Heart left ventricle (tissue), 16 donors: ENCODE results near the gene TMEM165. TPM values are rescaled to one million over a fixed set of nuclear protein-coding genes. Genes with fewer than 3 reads are reported as not detected.

Experiments used
- ATAC-seq, 4 donors: fragments of 200-7000 bp; cut with Tn5 transposase; one replicate each; pipeline ENCODE4 v1.9.1; 2020 to 2022; ENCODE audit warnings: moderate library complexity in 4 of 4, mild to moderate bottlenecking in 3 of 4, moderate number of reproducible peaks in 1 of 4
- DNase-seq, 5 donors: peaks; one replicate each; pipeline ENCODE4 v3.0.0-alpha.2; 2020
- H3K27ac ChIP-seq, 12 donors: fragments of 200-600 bp; sonication (generic) in 4 of 12; one replicate each; pipeline versions ENCODE4 v1.5.0 to v1.8.0; 2016 to 2022; ENCODE audit warnings: mild to moderate bottlenecking in 2 of 12
- H3K27me3 ChIP-seq, 9 donors: fragments of 200-600 bp; sonication (generic) in 2 of 9; one replicate each; pipeline versions ENCODE4 v1.5.1 to v1.8.0; 2016 to 2022; ENCODE audit warnings: mild to moderate bottlenecking in 3 of 9
- H3K36me3 ChIP-seq, 9 donors: fragments of 200-600 bp; sonication (generic) in 2 of 9; one replicate each; pipeline versions ENCODE4 v1.5.0 to v1.8.0; 2018 to 2022; ENCODE audit warnings: mild to moderate bottlenecking in 2 of 9
- H3K4me1 ChIP-seq, 12 donors: fragments of 200-600 bp; sonication (generic) in 4 of 12; one replicate each; pipeline versions ENCODE4 v1.5.0 to v1.8.0; 2016 to 2022; ENCODE audit warnings: mild to moderate bottlenecking in 3 of 12
- H3K4me3 ChIP-seq, 12 donors: fragments of 200-600 bp; sonication (generic) in 4 of 12; one replicate each; pipeline versions ENCODE4 v1.5.0 to v1.8.0; 2017 to 2022; ENCODE audit warnings: mild to moderate bottlenecking in 9 of 12, moderate library complexity in 4 of 12
- H3K9me3 ChIP-seq, 12 donors: fragments of 200-600 bp; sonication (generic) in 4 of 12; one replicate each; pipeline versions ENCODE4 v1.5.0 to v1.8.0; 2016 to 2022; ENCODE audit warnings: mild to moderate bottlenecking in 1 of 12
- POLR2A ChIP-seq, 2 donors: fragments of 450-650 bp; IDR thresholded peaks; one replicate each; pipeline ENCODE4 v1.6.1; 2017; ENCODE audit warnings: antibody characterized with exemption in 2 of 2, mild to moderate bottlenecking in 2 of 2, moderate library complexity in 2 of 2
- WGBS, 4 donors: extraction: QIAGEN DNeasy Blood & Tissue Kit in 2 of 4; methylation state at CpG; one replicate each; pipeline versions ENCODE4 v1.1.5 to v1.1.7; 2013 to 2018; 5-methylcytosine and 5-hydroxymethylcytosine counted together
- intact Hi-C, 10 donors: fragments of 100-400 bp; cut with DNase I; formaldehyde crosslinking; loops; one replicate each; pipeline versions ENCODE4 v1.11.1 to v1.14.2; 2022
- polyA plus RNA-seq, 2 donors: library from polyadenylated mRNA; stranded (reverse); fragments of 200-250 nt; gene quantifications; one replicate each; pipeline ENCODE4 v1.2.3, GENCODE V29; 2013
- total RNA-seq, 9 donors: library from RNA; depleted of rRNA in 2 of 9; stranded (reverse); fragments of >200 nt in 2 of 9; fragmentation: NEBNext Ultra II Directional in 3 of 9; extraction: Animal tissue kit (Norgen Biotek cat#: 25700) in 3 of 9; gene quantifications; one replicate each; pipeline versions ENCODE4 v1.1.0 to v1.2.4, GENCODE V29; 2016 to 2023
- TF ChIP-seq, protein P1 (sequence below), 12 donors: fragments of 200-600 bp; sonication (generic) in 4 of 12; IDR thresholded peaks; one replicate each; pipeline versions ENCODE4 v1.5.0 to v1.8.0; 2018 to 2022; ENCODE audit warnings: antibody characterized with exemption in 12 of 12, mild to moderate bottlenecking in 5 of 12
- donor health status: ischemic (EF 13 %, LVEDD 7.1; RV severe dilation, severe dysfunction).
- donor health status: healthy with polysubstance abuse.
- donor health status: DM: no; HTN: yes; CAD: no.
- donor health status: DM: no; HTN: no; CAD: no.
- donor health status: ischemic (EF 25% LVEDD 6.9; RV normal size, moderate dysfunction).
- donor health status: ischemic (EF 25% LVEDD 5.7; RV mildly dilated, moderate dysfunction).
- donor health status: healthy.
- donor health status: DM: yes; HTN: yes; CAD: no.
- donor health status: ischemic (EF 35%, LVEDD 5.7; RV mildly dilated, moderate dysfunction).
- donor health status: nonischemic (EF 11% LVEDD 7.7; RV severe dilation, severe dysfunction).
- donor health status: DM: yes; HTN: yes; CAD: no.
- donor health status: PGD.
- donor health status: ischemic (EF 29% LVEDD 5.4; RV normal size, mild dysfunction).
- donor health status: nonischemic (EF 23%, LVEDD 6.1; RV moderate dilation, normal function).

TMEM165 gene
- total and polyA plus RNA-seq, 11 donors = 28.2 to 78.7 (median 53.9) TPM

DNA sequence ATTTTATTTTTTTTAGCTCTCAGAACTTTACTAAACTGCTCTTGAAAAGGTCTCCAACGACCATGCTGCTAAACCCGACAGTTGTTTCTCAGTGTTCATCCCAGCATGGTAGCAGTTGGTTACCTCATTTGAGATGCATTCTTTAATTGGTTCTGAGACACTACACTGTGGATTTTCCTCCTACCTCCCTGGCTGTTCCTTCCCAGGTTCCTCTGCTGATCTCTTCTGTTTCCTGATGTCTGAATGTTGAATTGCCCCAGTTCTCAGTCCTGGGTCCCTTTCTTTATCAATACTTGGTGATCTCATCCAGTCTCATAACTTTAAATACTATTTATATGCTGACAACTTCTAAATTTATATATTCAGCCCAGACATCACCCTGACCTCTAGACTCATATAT lies 19.1 kb upstream of the TMEM165 start:
- no peak for DNase-seq
- Histone ChIP-seq H3K36me3 (peaks cover 0 to 7% (median 0%) of the 10 kb centered on the region in 9 donors), H3K4me1 (no peaks in the 10 kb centered on the region), H3K9me3 (no peaks in the 10 kb centered on the region), H3K27me3 (no peaks in the 10 kb centered on the region), H3K27ac (no peak overlapping the region), H3K4me3 (no peak overlapping the region)
- intact Hi-C loops = no loop called here
- TF ChIP-seq POLR2A (IDR thresholded peaks at IDR 0.05) = no peak
- TF ChIP-seq, protein P1, sequence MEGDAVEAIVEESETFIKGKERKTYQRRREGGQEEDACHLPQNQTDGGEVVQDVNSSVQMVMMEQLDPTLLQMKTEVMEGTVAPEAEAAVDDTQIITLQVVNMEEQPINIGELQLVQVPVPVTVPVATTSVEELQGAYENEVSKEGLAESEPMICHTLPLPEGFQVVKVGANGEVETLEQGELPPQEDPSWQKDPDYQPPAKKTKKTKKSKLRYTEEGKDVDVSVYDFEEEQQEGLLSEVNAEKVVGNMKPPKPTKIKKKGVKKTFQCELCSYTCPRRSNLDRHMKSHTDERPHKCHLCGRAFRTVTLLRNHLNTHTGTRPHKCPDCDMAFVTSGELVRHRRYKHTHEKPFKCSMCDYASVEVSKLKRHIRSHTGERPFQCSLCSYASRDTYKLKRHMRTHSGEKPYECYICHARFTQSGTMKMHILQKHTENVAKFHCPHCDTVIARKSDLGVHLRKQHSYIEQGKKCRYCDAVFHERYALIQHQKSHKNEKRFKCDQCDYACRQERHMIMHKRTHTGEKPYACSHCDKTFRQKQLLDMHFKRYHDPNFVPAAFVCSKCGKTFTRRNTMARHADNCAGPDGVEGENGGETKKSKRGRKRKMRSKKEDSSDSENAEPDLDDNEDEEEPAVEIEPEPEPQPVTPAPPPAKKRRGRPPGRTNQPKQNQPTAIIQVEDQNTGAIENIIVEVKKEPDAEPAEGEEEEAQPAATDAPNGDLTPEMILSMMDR (IDR thresholded peaks at IDR 0.05) = no peak
- ATAC-seq = no peak
- 89 to 95% (median 93%) methylated on average over 2 of the region's 2 CpGs for WGBS, 4 donors

DNA sequence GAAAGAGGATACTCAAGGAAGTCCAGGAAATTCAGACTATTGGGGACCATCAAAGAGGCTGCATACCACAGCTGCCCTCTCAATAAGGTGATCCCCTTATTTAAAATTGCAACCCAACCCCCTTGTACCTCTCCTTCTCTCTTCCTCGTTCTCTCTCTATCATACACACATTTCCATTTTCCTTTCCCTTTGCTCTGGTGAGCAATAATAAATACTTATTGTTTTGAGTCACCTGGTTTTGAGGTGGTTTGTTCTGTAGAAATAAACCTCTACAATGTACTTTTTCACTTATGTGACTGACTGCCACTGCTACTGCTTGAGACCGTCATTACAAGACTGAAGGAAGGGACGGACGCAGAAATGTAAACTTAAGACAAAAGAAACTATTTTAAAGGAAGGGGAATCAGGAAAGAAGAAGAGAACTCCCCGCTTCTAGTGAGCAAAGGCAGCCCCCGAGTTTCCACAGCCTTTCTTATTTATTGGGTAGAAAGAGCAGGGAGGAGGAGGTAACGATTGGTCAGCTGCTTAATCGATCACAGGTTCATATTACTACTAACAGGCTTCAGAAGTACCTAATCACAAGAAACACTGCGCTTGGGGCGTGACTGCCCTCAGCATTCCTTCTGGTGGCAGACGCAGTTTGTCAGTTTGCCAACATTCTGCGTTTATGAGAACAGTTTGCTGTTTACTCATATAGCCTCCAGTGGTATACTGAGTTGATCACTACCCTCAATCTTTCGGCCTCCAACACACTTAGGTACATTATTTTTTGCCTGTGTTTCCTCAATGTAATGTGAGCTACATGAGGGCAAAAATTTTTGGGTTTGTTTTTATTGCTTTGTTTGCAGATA lies 16.9 kb upstream of the TMEM165 start:
- Histone ChIP-seq H3K9me3 (no peaks in the 10 kb centered on the region), H3K4me3 (no peak overlapping the region), H3K4me1 (peaks cover 0 to 12% (median 0%) of the 10 kb centered on the region in 12 donors), H3K27me3 (no peaks in the 10 kb centered on the region), H3K27ac (no peak overlapping the region), H3K36me3 (peaks cover 0 to 3% (median 0%) of the 10 kb centered on the region in 9 donors)
- DNase-seq = no peak
- ATAC-seq = no peak
- intact Hi-C loops = no loop called here
- 79 to 86% (median 82%) methylated on average over 13 of the region's 13 CpGs for WGBS, 4 donors
- TF ChIP-seq, protein P1 (IDR thresholded peaks at IDR 0.05) = no peak
- TF ChIP-seq POLR2A (IDR thresholded peaks at IDR 0.05) = no peak

DNA sequence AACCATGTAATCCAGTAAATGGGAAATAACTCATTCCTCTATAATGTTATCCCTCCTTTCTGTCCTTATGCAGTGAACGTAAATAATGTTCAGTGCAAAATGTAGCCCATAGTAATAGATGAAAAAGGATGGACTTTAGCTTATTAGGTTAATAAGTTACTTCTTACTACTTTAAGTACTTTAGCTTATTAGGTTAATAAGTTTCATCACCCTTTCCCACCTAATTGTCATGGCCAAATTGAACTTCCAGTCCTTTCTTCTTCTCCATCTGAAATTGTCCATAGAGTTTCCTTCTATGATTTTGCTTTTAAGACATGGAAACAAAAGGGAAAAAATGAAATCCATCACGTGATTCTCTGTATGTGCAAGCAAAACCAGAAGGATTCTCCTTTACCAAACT lies 15.2 kb upstream of the TMEM165 start:
- Histone ChIP-seq H3K4me3 (no peak overlapping the region), H3K27ac (no peak overlapping the region), H3K36me3 (no peaks in the 10 kb centered on the region), H3K9me3 (no peaks in the 10 kb centered on the region), H3K4me1 (peaks cover 0 to 12% (median 0%) of the 10 kb centered on the region in 12 donors), H3K27me3 (no peaks in the 10 kb centered on the region)
- WGBS, 4 donors = 87 to 92% (median 90%) methylated on average over 2 of the region's 2 CpGs
- TF ChIP-seq POLR2A (IDR thresholded peaks at IDR 0.05) = no peak
- TF ChIP-seq, protein P1 (IDR thresholded peaks at IDR 0.05) = no peak
- no peak for DNase-seq
- no peak for ATAC-seq
- intact Hi-C loops = no loop called here

DNA sequence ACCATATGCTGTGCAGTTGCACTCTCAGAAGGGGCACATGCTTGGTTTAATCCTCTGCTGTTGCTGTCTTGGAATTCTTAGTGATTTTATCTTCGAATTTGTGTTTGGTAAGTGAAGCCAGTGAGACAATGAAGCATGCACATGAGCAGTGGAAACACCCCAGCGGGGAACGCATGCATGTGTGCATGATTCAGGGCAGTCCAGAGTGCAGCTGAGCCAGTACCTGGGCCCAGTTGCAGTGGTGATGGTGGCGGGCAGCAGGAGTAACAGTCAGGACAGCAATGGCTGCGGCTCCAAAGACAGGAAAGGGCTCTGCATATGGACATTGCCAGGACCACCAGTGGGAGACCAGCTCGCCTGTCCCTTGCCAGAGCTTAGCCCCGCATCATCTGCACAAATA lies 14.3 kb upstream of the TMEM165 start:
- ATAC-seq = no peak
- Histone ChIP-seq H3K4me1 (peaks cover 0 to 12% (median 0%) of the 10 kb centered on the region in 12 donors), H3K4me3 (no peak overlapping the region), H3K9me3 (no peaks in the 10 kb centered on the region), H3K27me3 (no peaks in the 10 kb centered on the region), H3K36me3 (no peaks in the 10 kb centered on the region), H3K27ac (no peak overlapping the region)
- 95 to 98% (median 97%) methylated on average over 6 to 7 of the region's 7 CpGs for WGBS, 4 donors
- intact Hi-C loops = no loop called here
- TF ChIP-seq, protein P1 (IDR thresholded peaks at IDR 0.05) = no peak
- TF ChIP-seq POLR2A (IDR thresholded peaks at IDR 0.05) = no peak
- DNase-seq = no peak
